G401 (cell line): ENCODE measurements around the gene AP1M1. TPM values are rescaled to one million over a fixed set of nuclear protein-coding genes. Genes with fewer than 3 reads are reported as not detected.

Experiments
- DNase-seq: peaks from one replicate; pipeline ENCODE4 v3.0.0-alpha.2; 2015; ENCODE audit warnings: low spot score
- in situ Hi-C: cut with HindIII; loops from 2 replicates; pipeline ENCODE4 v1.10.0; 2016; ENCODE audit warnings: low sequenced_read_pairs, mixed read lengths
- total RNA-seq: library from RNA; depleted of rRNA; stranded (reverse); fragments of >200 nt; shearing (Covaris generic); gene quantifications from 2 replicates; pipeline ENCODE4 v1.2.3, GENCODE V29; 2014

The AP1M1 gene
- total RNA-seq, 1 experiment from 2014 or later: 91.4 TPM

- no peak for DNase-seq
- in situ Hi-C loops: loop anchor here (25.0 kb wide), 1 partner anchor 112 kb away; no protein-coding TSS in a partner anchor
Observed at GRCh38 chr19:16249826-16250404, 52.2 kb downstream of the AP1M1 start.

GRCh38 chr19:16252459-16253205 lies 54.9 kb downstream of the AP1M1 start:
- DNase-seq: no peak
- in situ Hi-C loops: no loop called here

- in situ Hi-C loops: no loop called here
- no peak for DNase-seq
Observed at GRCh38 chr19:16254851-16255408, 57.2 kb downstream of the AP1M1 start.

GRCh38 chr19:16257509-16258002 lies 59.8 kb downstream of the AP1M1 start:
- DNase-seq: no peak
- in situ Hi-C loops: no loop called here

GRCh38 chr19:16258440-16258903 lies 60.8 kb downstream of the AP1M1 start:
- DNase-seq: no peak
- in situ Hi-C loops: no loop called here

GRCh38 chr19:16259385-16260159 lies 61.9 kb downstream of the AP1M1 start:
- in situ Hi-C loops: no loop called here
- no peak for DNase-seq

DNA sequence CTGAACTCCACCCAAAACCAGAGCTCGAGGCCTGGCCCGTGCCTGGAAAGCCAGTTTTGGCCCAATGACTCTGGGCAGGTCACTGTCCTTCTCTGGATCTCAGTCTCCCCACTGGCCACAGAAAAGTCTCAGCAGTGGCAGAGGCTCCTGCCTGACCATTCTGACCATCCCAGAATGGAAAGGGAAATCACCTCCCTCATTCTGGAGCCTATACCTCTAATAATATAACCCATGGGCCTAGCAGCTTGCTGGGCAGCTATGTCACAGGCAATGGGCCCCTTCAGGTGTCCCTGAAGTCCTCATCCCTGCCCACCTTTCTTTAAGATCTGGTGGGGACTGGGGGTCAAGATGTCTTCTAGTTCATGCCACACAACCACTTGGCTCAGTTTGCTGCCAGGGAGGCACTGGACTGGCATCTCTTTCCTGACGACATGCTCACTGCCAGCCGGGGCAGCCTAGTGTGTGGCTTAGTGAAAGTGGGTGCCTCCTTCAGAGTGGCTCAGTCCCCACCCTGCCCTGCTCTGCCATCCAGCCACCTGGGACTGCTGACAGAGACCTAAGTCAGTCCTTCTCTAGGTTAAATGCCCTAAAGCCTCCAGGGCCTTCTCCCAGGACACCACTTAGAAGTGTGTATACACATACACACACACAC lies 62.6 kb downstream of the AP1M1 start:
- DNase-seq: no peak
- in situ Hi-C loops: no loop called here

- DNase-seq: no peak
- in situ Hi-C loops: no loop called here
Observed at GRCh38 chr19:16260812-16261161, 63.1 kb downstream of the AP1M1 start.

GRCh38 chr19:16261584-16262368 lies 64.1 kb downstream of the AP1M1 start:
- DNase-seq: no peak

GRCh38 chr19:16262618-16263017 lies 64.9 kb downstream of the AP1M1 start:
- in situ Hi-C loops: no loop called here
- DNase-seq: no peak

More at GRCh38 chr19:16261584-16262368, 64.1 kb downstream of the AP1M1 start:
- in situ Hi-C loops: no loop called here

DNA sequence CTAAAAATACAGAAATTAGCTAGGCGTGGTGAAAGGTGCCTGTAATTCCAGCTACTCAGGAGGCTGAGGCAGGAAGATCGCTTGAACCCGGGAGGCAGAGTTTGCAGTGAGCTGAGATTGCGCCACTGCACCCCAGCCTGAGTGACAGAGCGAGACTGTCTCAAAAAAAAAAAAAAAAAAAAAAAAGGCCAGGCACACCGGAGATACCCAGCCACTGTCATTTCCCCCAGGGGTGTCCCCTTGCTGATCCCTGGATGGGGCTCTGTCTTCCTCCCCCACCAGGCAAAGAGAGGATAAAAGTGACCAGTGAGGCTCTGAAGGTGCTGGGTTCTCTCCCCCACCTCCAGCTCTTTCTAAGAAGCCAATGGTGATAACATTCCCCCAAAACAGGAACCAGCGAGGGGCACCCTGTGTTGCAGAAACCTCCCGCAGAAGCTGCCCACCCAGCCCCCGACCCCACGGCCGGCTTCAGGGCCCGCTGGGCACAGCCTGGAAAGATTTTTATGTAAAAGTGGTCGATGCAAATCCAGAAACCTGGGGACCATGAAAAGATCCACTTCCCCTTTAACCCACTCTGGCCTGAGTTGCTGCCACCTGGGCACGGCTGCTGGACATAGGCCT lies 65.5 kb downstream of the AP1M1 start:
- in situ Hi-C loops: no loop called here
- DNase-seq: no peak

GRCh38 chr19:16265205-16265604 lies 67.5 kb downstream of the AP1M1 start:
- in situ Hi-C loops: no loop called here
- DNase-seq: no peak

GRCh38 chr19:16265890-16266585 lies 68.3 kb downstream of the AP1M1 start:
- DNase-seq: no peak
- in situ Hi-C loops: no loop called here

- in situ Hi-C loops: no loop called here
- DNase-seq: no peak
Observed at GRCh38 chr19:16266586-16266942, 68.9 kb downstream of the AP1M1 start.

DNA sequence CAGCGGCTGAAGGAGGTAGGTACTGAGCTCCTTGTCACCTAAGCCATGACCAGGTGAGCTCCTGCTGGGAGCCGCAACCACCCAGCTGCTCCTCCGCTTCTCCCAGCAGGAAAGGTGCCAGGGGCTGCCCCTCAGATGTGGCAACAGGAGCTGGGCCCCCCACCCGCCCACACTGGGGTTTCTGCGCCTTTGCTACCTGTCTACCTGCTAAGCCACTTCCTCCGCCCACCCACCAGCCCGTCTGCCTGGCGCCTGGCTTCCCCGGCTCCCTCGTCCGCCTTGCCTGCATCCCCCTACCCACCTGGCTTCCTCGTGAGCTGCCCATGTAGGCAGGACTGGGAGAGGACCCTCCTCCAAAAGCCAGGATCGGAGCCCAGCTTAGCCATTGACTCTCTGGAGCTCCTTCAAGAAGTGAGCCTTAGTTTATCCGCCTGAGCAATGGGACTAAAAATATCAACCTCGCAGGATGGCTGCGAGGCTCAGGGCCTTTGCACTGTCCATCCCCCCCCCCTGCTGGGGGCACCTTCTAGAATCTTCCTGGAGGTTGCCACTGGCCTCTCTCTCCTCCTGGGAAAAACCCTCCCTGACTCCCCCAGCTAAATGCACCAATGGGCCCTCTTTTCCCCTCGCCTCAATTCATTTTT lies 71.1 kb downstream of the AP1M1 start:
- no peak for DNase-seq
- in situ Hi-C loops: no loop called here

GRCh38 chr19:16272945-16273344 lies 75.2 kb downstream of the AP1M1 start:
- in situ Hi-C loops: no loop called here
- DNase-seq: no peak

DNA sequence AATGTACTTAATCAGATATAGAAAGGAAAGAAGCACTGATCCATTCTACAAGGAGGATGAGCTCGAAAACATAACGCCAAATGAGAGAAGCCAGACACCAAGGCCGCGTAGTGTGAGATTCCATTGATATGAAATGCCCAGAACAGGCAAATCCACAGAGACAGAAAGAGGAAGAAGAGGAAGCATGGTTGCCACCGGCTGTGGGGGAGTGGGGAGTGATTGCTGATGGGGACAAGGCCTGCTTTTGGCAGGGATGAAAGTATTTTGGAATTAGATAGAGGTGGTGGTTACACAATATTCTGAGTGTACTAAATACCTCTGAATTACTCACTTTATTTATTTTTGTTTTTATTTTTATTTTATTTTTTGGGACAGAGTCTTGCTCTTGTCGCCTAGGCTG lies 76.7 kb downstream of the AP1M1 start:
- in situ Hi-C loops: no loop called here
- DNase-seq: no peak
